Activated naive CD8-positive, alpha-beta T cell treated with anti-CD3 and anti-CD28 coated beads for 36 hours (primary cell): ENCODE results near the gene SLC15A2. TPM values are rescaled to one million over a fixed set of nuclear protein-coding genes. Genes with fewer than 3 reads are reported as not detected.

Source experiments
- DNase-seq: peaks from one replicate; pipeline ENCODE4 v3.0.0; 2021
- H3K27ac Mint-ChIP-seq: one replicate; pipeline ENCODE4 v1.8.0; 2022; ENCODE audit warnings: mild to moderate bottlenecking, moderate library complexity, mixed read lengths
- H3K27me3 Mint-ChIP-seq: one replicate; pipeline ENCODE4 v1.8.0; 2022; ENCODE audit warnings: mild to moderate bottlenecking, mixed read lengths
- H3K36me3 Mint-ChIP-seq: one replicate; pipeline ENCODE4 v1.8.0; 2021; ENCODE audit warnings: mild to moderate bottlenecking, mixed read lengths
- H3K4me1 Mint-ChIP-seq: one replicate; pipeline ENCODE4 v1.8.0; 2021; ENCODE audit warnings: mixed read lengths
- H3K4me3 Mint-ChIP-seq: one replicate; pipeline ENCODE4 v1.8.0; 2022; ENCODE audit warnings: mild to moderate bottlenecking, moderate library complexity, mixed read lengths
- H3K9me3 Mint-ChIP-seq: one replicate; pipeline ENCODE4 v1.8.0; 2022; ENCODE audit warnings: mixed read lengths
- total RNA-seq, 2 experiments: library from RNA; stranded (reverse); gene quantifications; one replicate each; pipeline ENCODE4 v1.2.3, GENCODE V29; 2021

The SLC15A2 gene
- total RNA-seq, 2 experiments from 2014 or later, result 0.74 to 1.5 TPM

GRCh38 chr3:121988146-121988545, 93.9 kb downstream of the SLC15A2 start:
- no peak overlapping the region for H3K4me3 Mint-ChIP-seq
- H3K27ac Mint-ChIP-seq, result no peak overlapping the region
- no peak for DNase-seq

GRCh38 chr3:121989943-121990342, 95.7 kb downstream of the SLC15A2 start:
- peaks cover 2% of the 10 kb centered on the region for H3K36me3 Mint-ChIP-seq

More at GRCh38 chr3:121988146-121988545, 93.9 kb downstream of the SLC15A2 start:
- Mint-ChIP-seq H3K9me3 (peaks cover 17% of the 10 kb centered on the region), H3K27me3 (peaks cover 8% of the 10 kb centered on the region), H3K4me1 (peaks cover 7% of the 10 kb centered on the region), H3K36me3 (peaks cover 11% of the 10 kb centered on the region)

GRCh38 chr3:121992601-121993560, 98.7 kb downstream of the SLC15A2 start:
- H3K4me1 Mint-ChIP-seq, result peaks cover 23% of the 10 kb centered on the region
- no peak overlapping the region for H3K27ac Mint-ChIP-seq
- no peak for DNase-seq
- H3K36me3 Mint-ChIP-seq, result no peaks in the 10 kb centered on the region
- no peak overlapping the region for H3K4me3 Mint-ChIP-seq
- H3K9me3 Mint-ChIP-seq, result no peaks in the 10 kb centered on the region
- H3K27me3 Mint-ChIP-seq, result peaks cover 6% of the 10 kb centered on the region

More at GRCh38 chr3:121989943-121990342, 95.7 kb downstream of the SLC15A2 start:
- no peak overlapping the region for H3K27ac Mint-ChIP-seq
- H3K4me1 Mint-ChIP-seq, result peaks cover 7% of the 10 kb centered on the region
- no peak overlapping the region for H3K4me3 Mint-ChIP-seq
- peaks cover 4% of the 10 kb centered on the region for H3K9me3 Mint-ChIP-seq
- peaks cover 8% of the 10 kb centered on the region for H3K27me3 Mint-ChIP-seq
- DNase-seq, result no peak

Other genes with a start within 250 kb of the SLC15A2 start
- gene HCLS1, start 233.5 kb upstream of the SLC15A2 start, total RNA-seq, result 100 to 1,000 TPM; 183 to 193 TPM
- gene GOLGB1, start 144.7 kb upstream of the SLC15A2 start, total RNA-seq, result 10 to 100 TPM; 14.0 to 15.3 TPM
- gene IQCB1, start 59.3 kb upstream of the SLC15A2 start, total RNA-seq, result 10 to 100 TPM; 35.0 to 39.3 TPM
- 10 to 100 TPM; 13.9 to 15.0 TPM for gene EAF2, start 59.2 kb upstream of the SLC15A2 start, total RNA-seq
- gene ILDR1, start 127.8 kb downstream of the SLC15A2 start, total RNA-seq, result not detected
- under 1 TPM; 0.08 to 0.12 TPM for gene CD86, start 161.0 kb downstream of the SLC15A2 start, total RNA-seq